Measurements from ENCODE around the gene METTL25B. TPM values are rescaled to one million over a fixed set of nuclear protein-coding genes. Genes with fewer than 3 reads are reported as not detected.
"Not testable (repeated sequence)": the region's sequence is repeated elsewhere in the genome, so short reads cannot be mapped to it uniquely, and the experiment has no call there.

Gene METTL25B
- total RNA-seq, 1 donor from 2014 or later, result 14.4 TPM

DNA sequence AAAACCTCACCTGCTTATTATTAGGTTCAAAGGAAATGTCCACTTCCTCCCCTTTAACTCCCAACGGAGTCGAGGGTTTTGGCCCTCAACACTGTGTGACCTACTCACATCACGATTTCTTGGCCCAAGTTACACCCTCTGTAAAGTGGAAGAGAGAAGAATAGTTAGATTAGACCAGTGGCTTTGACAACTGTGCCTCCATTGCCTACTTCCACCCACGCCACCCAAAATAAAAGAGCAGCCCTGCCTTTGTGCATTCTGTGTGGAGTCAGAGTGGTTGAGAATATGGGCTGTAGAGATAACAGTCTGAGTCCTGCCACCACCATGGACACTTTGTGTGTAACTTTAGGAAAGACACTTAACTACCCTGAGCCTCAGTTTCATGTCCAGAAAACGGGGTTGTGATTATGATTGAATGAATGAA is 27.3 kb downstream of the METTL25B start:
- ATAC-seq (ENCODE audit: poor library complexity) (no peak), DNase-seq (no peak)
- intact Hi-C loops (cut with DNase I), result no loop called here

DNA sequence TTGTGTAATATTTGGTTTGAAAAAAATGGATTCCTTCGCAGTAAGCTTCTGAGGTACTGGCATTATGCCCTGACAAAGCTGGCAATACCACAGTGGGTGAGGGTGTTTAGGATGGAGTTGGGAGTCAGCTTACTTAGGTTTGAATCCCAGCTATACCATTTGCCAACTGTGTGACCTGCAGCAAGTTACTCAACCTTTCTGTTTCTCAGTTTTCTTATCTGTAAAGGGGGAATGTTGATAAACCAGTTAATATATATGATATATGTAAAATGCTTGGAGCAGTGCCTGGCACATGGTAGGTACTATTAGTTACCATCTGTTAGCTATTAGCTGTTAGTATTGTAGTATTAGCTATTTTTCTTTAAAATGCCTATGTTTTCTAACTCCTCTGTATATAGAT is 28.1 kb downstream of the METTL25B start:
- ATAC-seq (ENCODE audit: poor library complexity) (no peak), DNase-seq (no peak)
- intact Hi-C loops (cut with DNase I), result no loop called here

DNA sequence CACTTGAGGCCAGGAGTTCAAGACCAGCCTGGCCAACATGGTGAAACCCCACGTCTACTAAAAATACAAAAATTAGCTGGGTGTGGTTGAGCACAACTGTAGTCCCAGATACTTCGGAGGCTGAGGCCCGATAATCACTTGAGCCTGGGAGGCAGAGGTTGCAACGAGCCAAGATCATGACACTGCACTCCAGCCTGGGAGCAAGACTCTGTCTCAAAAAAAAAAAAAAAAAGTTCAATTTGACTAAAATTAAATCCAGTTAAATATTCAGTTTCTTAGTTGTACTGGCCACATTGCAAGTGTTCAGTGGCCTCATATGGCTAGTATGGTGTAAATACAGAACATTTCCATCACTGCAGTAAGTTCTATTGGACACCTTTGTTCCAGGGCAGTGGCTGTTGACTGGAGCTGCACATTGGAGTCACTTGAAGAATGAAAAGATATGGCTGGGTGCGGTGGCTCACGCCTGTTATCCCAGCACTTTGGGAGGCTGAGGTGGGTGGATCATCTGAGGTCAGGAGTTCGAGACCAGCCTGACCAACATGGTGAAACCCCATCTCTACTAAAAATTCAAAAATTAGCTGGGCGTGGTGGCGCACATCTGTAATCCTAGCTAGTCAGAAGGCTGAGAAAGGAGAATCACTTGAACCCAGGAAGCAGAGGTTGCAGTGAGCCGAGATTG is 29.4 kb downstream of the METTL25B start:
- DNase-seq, result peak; percentile 8
- intact Hi-C loops (cut with DNase I); ATAC-seq (ENCODE audit: poor library complexity): not testable (repeated sequence)

DNA sequence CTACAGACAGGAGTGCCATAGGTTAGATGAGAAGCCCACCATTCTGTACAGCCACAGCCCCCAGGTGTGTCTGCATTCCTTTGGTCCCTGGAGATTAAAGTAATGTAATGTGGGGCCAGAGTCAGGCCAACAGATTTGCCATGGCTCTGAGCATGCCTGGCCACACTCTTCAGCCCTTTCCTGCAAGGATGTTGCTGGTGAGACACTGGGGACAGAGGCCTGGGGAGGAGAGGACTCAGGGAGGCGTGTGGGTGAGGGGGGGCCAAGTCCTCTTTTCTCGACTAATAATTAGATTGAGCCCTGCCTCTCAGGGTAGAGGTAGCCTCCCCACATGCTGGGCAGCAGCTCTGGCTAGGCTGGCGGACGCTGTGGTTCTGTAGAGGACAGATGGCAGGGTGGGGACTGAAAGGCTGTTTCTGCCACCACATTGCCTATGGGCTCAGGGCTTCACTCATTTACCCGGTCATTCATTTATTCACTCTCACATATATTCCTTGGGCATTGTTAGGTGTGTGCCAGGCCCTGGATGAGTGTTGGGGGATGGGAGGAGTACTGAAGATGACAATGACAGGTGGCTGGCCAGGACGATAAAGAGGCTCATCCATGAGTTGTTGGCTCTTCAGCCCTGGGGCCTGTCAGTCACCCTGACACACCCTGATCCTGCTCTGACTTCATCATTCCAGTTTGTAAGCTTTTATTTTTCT is 32.0 kb downstream of the METTL25B start:
- DNase-seq (peak; percentile 22), ATAC-seq (ENCODE audit: poor library complexity) (no peak)
- intact Hi-C loops (cut with DNase I), result no loop called here

DNA sequence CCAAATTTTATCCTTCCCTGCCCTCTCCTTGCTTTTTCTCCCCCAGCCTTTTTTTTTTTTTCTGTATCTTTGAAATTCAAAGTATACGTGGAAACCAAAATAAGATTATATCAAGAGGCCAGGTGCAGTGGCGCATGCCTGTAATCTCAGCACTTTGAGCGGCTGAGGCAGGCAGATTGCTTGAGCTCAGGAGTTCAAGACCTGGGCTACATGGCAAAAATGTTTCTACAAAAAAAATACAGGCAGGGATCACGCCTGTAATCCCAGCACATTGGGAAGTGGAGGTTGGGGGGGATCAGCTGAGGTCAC is 32.5 kb downstream of the METTL25B start:
- intact Hi-C loops (cut with DNase I), result no loop called here
- ATAC-seq (ENCODE audit: poor library complexity), result no peak

DNA sequence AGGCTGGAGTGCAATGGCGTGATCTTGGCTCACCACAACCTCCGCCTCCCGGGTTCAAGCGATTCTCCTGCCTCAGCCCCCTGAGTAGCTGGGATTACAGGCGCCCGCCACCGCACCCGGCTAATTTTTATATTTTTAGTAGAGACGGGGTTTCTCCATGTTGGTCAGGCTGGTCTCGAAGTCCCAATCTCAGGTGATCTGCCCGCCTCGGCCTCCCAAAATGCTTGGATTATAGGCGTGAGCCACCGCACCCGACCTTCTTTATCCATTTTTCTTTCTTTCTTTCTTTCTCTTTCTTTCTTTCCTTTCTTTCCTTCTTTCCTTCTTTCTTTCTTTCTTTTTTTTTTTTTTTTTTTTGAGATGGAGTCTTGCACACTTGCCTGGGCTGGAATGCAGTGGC is 36.9 kb downstream of the METTL25B start:
- intact Hi-C loops (cut with DNase I); ATAC-seq (ENCODE audit: poor library complexity): not testable (repeated sequence)

More for the DNA sequence above, 32.5 kb downstream of the METTL25B start:
- DNase-seq, result no peak

DNA sequence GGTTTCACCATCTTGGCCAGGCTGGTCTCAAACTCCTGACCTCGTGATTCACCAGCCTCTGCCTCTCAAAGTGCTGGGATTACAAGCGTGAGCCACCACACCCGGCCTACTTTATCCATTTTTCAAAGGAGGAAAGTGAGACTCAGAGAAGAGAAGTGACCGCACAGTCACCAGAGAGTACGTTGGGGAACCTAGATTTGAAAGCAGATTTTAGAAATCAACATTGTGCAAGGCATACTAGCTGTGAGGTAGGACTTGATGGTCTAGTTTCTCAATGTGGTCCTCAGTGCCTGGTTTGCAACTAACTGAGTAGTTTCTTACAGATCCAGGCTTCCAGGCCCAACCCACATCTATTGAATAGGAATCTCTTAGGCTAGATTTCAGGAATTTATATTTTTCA is 37.4 kb downstream of the METTL25B start:
- ATAC-seq (ENCODE audit: poor library complexity) (no peak), DNase-seq (no peak)
- intact Hi-C loops (cut with DNase I), result no loop called here

More for the DNA sequence above, 36.9 kb downstream of the METTL25B start:
- not testable (repeated sequence) for DNase-seq

DNA sequence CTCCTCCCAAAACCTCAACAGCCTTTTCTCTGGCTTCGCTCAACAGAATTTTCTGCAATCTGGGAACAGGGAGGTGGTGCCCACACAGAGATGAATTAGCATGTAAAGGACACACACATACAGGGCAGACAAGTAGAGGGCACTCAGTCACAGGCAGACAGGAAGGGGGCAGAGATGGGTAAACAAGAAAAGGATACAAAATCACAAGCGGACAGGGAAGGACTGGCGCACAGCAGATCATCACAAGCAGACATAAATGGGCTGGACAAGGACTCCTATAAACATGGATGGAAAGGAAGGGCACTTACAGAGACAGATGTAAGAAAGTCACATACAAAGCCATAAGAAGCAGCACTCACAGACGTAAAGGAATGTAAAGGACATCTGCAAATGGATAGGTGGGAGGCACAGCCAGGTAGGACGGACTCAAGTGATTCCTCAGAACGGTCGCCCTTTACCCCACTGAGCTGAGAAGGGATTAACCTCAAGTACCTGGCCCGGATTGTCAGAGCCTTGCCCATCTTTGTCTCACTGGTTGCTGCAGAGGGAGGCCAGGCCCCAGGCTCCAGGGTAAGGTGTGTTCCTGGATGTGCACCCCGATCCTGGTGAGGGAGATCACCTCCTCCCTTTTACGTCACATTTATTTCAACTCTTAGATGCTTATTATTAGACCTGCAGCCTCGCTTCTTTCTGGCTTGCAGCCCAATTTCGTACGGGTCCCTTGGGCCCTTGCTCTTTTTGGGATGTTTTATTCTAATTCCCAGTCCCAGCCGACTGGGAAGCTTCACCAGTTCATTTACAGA is 38.2 kb downstream of the METTL25B start:
- intact Hi-C loops (cut with DNase I), result no loop called here
- ATAC-seq (ENCODE audit: poor library complexity) (peak; percentile 28), DNase-seq (peak; percentile 59)

DNA sequence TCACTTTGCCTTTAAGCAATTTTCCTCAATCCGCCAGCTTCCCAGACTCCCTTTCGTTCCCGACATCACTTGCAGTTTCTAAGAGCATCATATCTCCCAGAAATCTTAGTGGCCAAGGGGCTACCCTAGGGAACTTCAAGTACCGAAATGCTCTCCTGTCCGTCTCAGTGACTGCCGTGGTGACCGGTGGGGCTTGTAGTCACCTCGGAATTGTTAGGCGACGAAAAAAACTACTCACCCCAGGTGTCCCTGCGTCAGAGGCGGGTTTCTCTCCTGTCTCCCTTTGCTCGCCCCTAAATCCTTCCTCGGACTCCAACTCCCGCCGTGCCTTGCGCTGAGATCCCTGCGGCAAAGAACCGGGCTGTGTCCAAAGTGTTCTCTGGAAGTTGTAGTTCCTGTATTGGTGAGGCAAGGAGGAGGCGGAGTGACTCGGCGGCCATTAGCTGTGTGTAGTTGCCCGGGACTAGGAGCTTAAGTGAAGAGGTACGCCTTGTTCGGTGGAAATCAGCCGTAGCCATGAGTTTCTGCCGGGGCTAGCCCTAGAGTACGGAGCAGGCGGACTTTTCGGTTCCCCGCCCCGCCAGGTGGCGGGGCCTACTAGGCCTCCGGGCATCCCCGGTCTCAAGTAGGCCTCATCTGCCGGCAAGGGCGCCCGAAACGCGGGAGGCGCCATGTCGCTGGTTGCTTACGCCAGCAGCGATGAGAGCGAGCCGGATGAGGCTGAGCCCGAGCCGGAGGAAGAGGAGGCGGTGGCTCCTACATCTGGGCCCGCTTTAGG is 39.0 kb downstream of the METTL25B start, which contains the start of gene PRCC:
PRCC (plus strand) TSS at position 435 of the 778 bp plus-strand sequence; CDS start at position 672, 237 bp downstream.
- intact Hi-C loops (cut with DNase I), result no loop called here
- DNase-seq (peak; percentile 98), ATAC-seq (ENCODE audit: poor library complexity) (peak; percentile 95)

DNA sequence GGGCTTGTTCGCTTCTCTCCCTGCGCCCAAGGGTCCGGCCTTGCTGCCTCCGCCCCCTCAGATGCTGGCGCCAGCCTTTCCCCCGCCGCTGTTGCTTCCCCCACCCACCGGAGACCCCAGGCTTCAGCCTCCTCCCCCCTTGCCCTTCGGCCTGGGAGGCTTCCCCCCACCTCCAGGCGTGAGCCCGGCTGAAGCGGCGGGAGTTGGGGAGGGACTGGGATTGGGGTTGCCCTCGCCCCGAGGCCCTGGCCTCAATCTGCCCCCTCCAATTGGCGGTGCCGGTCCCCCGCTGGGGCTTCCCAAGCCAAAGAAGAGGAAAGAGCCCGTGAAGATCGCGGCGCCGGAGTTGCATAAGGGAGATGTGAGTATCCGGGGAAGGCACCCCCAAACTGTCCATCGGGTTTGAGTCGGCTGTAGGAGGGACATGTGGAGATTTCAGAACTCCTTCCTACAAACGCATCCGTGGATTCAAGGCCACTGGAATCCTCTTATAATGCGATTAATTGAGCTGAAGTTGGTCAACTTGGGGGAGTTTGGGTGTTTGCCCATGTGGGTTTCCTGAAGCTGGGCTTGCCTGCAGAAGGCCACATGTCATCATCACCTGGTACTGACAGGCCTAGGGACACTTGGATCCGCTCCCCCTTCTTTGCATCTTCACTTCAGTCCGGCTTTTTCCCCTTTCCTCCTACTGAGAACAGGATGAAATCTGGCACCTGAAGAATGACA is 39.8 kb downstream of the METTL25B start:
- peak; percentile 63 for DNase-seq
- intact Hi-C loops (cut with DNase I), result no loop called here
- peak; percentile 14 for ATAC-seq (ENCODE audit: poor library complexity)

DNA sequence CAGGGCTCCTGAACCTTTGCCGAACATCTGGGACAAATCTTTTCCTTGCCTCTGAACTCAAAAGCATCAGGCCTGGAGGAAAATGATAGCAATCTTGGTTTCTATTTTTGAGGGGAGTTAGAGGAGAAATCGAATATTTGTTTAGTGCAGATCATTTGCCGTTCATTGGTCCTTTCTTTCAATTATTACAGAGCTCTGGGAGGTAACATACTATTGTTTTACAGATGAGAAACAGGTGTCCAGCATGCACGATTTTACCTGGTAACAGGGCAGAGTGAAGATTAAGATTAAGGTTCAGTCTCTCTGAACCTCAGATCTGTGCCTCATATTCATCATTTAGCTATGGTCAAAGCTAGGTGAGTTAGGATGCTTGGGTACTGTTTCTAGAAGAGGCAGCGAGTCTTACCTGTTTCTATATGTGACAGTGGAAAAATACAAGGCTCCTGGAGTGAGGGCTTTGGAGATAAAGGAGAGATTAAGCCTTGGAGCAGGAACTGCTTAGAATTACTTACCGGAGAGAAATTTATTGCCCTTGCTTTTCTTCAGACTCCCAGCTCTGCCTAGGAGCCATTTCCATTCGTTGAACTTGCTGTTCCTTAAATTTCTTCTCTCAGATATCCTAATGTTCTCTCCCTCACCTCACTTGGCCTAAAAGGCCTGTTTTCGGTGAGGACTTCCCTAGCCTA is 40.5 kb downstream of the METTL25B start:
- DNase-seq (no peak), ATAC-seq (ENCODE audit: poor library complexity) (no peak)
- intact Hi-C loops (cut with DNase I), result no loop called here

DNA sequence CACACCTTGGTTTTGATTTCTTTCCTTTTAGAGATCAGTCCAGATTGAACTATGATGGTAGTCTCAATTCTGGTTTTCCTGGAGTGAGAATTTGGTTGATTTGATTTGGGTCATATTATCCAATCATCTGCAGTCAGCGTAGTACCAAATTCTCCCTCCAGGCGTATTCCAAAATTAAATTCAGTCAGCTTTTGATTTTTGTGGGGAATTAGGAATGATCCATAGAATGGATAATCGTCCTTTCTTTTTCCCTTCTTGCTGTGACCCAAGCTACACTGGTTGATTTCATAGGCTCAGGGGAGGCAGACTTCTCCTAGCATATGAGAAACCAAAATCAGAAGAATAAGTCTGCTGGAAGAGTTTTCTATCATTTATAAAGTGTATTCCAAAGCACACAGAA is 44.0 kb downstream of the METTL25B start:
- intact Hi-C loops (cut with DNase I), result no loop called here
- no peak for ATAC-seq (ENCODE audit: poor library complexity)
- no peak for DNase-seq

DNA sequence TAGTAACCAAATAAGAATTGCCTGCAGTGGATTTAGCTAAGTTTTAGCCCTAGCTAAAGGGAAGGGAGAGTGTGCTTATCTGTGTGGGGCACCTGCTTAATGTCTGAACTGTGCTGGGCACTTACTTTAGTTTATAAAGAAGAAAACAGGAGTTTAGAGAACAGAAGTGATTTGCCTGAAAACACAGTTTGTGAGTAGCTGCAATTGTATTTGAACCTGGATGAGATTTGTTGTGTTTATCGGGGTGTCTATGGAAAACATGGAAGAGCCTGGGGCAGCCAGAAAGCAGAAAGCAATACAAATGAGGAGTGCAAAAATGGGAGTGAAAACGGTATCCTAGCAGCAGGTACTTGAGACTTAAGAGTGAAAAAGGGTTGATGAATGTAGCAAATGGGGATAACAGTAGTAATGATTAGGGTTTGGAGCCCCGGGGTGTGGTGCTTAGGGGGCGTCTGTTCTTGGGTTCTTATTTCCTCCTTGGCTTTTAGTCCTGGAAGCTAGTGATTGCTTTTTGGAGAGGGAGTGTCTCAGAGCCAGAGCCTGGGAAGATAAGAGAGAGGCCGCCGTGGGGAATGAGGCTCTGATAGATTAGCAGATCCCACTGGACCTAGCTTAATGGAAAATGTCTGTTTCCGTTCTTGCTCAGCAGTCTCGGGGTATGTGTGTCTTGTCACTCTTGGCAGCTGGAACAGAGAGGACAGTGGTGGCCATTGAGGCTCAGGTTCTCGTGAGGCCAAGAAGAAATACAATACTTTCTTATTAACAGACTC is 44.6 kb downstream of the METTL25B start:
- intact Hi-C loops (cut with DNase I), result no loop called here
- DNase-seq (peak; percentile 48), ATAC-seq (ENCODE audit: poor library complexity) (peak; percentile 65)

DNA sequence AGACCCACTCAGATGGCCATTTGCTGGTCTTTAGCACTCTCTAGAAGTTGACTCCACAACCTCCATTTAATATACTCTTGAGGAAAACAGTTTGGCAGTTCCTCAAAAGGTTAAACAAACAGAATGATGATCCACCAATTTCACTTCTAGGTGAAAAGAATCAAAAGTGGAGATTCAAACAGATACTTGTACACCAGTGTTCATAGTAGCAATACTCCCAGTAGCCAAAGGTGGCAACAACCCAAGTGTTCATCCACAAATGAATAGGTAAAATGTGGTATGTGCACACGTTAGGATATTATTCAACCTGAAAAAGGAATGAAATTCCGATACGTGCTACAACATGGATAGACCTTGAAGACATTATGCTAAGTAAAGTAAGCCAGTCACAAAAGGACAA is 45.3 kb downstream of the METTL25B start:
- no peak for ATAC-seq (ENCODE audit: poor library complexity)
- intact Hi-C loops (cut with DNase I), result no loop called here
- no peak for DNase-seq

DNA sequence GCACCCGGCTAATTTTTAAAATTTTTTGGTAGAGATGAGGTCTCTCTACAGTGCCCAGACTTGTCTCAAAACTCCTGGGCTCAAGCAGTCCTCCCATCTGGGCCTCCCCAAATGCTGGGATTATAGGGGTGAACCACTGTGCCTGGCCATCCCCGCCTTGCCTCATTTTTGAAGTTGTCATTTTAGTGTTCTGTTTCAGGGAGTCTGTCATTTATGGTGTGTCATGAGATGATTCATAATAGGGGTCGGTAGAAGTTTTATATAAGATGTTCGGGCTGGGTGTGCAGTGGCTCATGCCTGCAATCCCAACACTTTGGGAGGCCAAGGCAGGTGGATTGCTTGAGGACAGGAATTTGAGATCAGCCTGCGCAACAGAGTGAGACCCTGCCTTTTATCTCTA is 47.5 kb downstream of the METTL25B start:
- no peak for DNase-seq
- intact Hi-C loops (cut with DNase I), result no loop called here
- ATAC-seq (ENCODE audit: poor library complexity), result no peak

DNA sequence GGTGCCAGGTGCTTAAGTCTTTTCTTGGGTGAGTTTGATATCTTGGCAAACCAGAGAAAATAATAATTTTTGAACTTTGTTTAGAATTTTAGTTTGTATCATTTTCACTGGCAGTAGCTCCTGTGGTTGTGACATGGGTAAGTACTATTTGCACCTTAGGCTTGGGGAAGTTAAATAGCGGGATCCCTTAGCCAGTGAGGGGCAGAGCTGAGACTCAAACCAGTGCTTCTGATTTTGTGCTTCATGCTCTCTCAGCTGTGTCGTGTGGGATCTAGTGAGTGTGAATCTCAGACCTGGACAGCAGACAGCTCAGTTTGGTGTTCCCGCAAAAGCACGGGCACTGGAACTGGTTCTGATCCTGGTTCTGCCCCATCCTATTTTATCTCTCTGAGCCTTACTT is 48.7 kb downstream of the METTL25B start:
- DNase-seq, result no peak
- no peak for ATAC-seq (ENCODE audit: poor library complexity)
- intact Hi-C loops (cut with DNase I), result no loop called here

DNA sequence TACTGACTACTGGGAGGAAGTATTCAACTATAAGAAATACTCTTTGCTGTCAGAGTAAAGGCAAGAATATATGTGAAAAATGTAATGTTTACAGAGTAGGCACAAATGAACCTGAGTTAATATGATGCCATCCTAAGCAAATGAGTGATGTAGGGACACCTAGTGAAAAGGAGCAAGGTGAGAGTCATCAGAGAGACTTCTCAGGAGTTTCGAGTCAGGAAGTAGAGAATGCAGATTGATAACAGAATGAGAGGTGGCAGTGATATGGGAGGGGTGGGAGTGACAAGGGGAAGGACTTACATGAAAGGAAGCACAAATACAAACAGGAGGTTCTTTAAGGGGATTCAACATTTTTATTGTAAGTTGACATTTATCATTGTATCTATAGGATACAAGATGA is 49.3 kb downstream of the METTL25B start:
- intact Hi-C loops (cut with DNase I), result no loop called here
- ATAC-seq (ENCODE audit: poor library complexity) (no peak), DNase-seq (no peak)

Data from Right ventricle myocardium superior (tissue), 1 donor.